ENCODE results near the gene FREM3.
"Not testable (repeated sequence)": the region's sequence is repeated elsewhere in the genome, so short reads cannot be mapped to it uniquely, and the experiment has no call there.

FREM3 gene

DNA sequence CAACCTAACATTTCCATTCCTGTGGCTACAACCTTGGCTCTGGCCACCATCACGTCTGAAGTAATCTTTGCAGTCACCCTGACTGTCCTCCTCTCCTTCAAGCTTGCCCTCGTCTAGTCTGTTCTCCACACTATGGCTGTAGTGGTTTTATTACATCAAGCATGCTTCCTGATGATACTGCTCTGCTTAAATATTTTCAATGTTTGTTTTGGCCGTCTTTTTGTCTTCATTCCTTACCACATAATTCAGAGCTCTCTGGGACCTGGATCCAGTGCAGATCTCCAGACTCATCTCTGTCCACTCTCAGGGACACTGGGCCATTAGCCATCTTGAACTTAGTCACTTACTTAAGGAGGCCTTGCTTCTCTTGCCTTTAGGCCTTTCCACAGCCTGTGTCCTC, 27.7 kb upstream of the FREM3 start:
- TF ChIP-seq POLR2A (IDR thresholded peaks at IDR 0.05; ENCODE audit: extremely low read depth, insufficient read length) (no peak), MYC (IDR thresholded peaks at IDR 0.05; ENCODE audit: low read depth, low read length) (no peak)
- TF ChIP-seq, protein P1, sequence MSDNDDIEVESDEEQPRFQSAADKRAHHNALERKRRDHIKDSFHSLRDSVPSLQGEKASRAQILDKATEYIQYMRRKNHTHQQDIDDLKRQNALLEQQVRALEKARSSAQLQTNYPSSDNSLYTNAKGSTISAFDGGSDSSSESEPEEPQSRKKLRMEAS (IDR thresholded peaks at IDR 0.05; ENCODE audit: low read depth, low read length): no peak
- TF ChIP-seq, protein P2, sequence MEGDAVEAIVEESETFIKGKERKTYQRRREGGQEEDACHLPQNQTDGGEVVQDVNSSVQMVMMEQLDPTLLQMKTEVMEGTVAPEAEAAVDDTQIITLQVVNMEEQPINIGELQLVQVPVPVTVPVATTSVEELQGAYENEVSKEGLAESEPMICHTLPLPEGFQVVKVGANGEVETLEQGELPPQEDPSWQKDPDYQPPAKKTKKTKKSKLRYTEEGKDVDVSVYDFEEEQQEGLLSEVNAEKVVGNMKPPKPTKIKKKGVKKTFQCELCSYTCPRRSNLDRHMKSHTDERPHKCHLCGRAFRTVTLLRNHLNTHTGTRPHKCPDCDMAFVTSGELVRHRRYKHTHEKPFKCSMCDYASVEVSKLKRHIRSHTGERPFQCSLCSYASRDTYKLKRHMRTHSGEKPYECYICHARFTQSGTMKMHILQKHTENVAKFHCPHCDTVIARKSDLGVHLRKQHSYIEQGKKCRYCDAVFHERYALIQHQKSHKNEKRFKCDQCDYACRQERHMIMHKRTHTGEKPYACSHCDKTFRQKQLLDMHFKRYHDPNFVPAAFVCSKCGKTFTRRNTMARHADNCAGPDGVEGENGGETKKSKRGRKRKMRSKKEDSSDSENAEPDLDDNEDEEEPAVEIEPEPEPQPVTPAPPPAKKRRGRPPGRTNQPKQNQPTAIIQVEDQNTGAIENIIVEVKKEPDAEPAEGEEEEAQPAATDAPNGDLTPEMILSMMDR (IDR thresholded peaks at IDR 0.05; ENCODE audit: low read depth, low read length): no peak
- no peak for DNase-seq (ENCODE audit: low read depth)
- H3K4me3 ChIP-seq (ENCODE audit: low read depth, low read length): no peak overlapping the region

DNA sequence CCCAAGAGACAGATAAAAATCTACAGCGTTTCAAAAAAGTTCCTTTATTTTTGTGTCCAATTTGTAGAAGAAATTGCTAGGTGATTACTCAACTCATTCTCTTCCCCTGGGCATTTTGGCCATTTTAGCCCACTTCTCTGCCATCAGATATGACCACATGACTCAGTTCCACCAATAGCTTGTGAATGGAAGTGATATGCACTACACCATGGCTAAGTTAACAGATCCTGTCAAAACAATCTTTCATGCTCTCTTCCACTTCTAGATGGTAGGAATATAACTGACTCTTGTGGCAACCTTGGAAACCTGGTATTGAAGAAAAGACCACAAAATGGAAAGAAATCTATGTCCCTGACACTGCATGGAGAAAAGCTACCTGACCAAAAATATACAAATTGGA, 26.2 kb upstream of the FREM3 start:
- TF ChIP-seq, protein P1 (IDR thresholded peaks at IDR 0.05; ENCODE audit: low read depth, low read length): no peak
- DNase-seq (ENCODE audit: low read depth): peak; percentile 10
- no peak overlapping the region for H3K4me3 ChIP-seq (ENCODE audit: low read depth, low read length)

DNA sequence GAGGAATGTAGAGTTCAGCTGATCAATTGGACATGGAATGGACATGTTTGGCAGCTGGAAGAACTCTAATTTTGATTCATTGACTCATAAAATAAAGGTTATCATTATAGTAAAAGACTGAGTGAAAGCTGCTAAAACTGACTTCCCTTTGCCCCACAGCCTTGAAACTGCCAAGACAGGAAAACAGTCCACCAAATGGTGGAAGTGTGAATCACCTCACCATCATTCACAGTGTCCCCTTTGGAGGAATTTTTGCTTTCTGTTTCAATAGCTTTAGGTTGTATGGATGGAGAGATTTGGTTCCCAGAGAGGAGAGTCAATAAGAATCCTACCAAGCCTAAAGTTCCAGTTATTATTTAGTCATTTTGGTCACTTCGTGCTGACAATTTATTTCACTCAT, 20.8 kb upstream of the FREM3 start:
- no peak overlapping the region for H3K4me3 ChIP-seq (ENCODE audit: low read depth, low read length)
- DNase-seq (ENCODE audit: low read depth): no peak
- no peak for TF ChIP-seq MYC (IDR thresholded peaks at IDR 0.05; ENCODE audit: low read depth, low read length)
- TF ChIP-seq, protein P2 (IDR thresholded peaks at IDR 0.05; ENCODE audit: low read depth, low read length): no peak

DNA sequence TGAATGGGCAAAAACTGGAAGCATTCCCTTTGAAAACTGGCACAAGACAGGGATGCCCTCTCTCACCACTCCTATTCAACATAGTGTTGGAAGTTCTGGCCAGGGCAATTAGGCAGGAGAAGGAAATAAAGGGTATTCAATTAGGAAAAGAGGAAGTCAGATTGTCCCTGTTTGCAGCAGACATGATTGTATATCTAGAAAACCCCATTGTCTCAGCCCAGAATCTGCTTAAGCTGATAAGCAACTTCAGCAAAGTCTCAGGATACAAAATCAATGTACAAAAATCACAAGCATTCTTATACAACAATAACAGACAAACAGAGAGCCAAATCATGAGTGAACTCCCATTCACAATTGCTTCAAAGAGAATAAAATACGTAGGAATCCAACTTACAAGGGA, 18.3 kb upstream of the FREM3 start:
- H3K4me3 ChIP-seq (ENCODE audit: low read depth, low read length); DNase-seq (ENCODE audit: low read depth): not testable (repeated sequence)

DNA sequence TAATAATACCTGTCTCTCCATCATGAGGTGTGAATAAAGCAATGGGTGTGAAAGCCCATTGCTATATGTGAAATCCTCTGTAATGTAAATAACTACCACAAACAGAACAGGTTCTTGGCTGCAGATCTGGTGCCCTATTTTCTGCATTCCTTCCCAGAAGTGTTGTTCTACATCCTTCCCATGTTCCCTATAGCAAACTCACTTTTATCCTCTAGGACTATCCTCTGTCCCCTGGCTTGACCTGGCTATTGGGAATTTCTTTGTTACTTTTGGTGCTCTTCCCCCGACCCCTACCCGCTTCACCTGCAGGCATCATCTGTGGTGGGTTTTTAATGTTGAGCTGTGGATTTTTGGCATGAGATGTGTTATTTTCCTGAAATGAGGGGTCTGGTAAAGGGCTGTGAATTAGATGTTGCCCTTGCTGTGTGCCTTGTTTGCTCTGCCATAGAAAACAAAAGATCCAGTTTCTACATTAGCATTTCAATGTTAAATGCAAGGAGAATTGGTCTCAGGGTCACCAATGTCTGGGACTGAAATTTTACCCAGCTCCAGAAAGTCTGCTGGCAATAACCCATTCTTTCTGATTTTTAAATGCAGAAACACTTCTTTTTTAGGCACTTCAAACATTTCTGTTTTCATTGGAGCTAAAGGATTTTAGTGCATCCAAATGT, 13.6 kb upstream of the FREM3 start:
- no peak for DNase-seq (ENCODE audit: low read depth)
- no peak overlapping the region for H3K4me3 ChIP-seq (ENCODE audit: low read depth, low read length)
- TF ChIP-seq, protein P2 (IDR thresholded peaks at IDR 0.05; ENCODE audit: low read depth, low read length): no peak
- TF ChIP-seq, protein P1 (IDR thresholded peaks at IDR 0.05; ENCODE audit: low read depth, low read length): no peak
- TF ChIP-seq POLR2A (IDR thresholded peaks at IDR 0.05; ENCODE audit: extremely low read depth, insufficient read length) (no peak), MYC (IDR thresholded peaks at IDR 0.05; ENCODE audit: low read depth, low read length) (no peak)

DNA sequence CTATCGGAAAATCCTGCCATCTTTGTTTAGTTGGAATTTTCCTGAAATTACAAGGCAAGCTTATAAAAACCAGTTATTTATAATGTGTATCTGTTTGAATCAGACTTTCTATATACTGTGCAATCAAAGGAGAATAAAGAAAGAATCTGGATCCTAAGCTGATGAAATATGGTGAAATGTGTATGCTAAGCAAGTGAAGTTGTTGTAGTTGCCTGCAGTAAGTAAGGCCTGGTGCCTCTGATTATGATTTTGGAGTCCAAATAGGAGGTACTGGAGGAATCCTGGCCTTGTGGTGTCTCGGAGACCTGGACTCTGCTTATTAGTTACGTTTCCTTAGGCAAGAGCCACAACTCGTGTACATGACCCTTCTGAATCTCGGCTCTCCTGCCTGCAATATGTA, 13.1 kb upstream of the FREM3 start:
- DNase-seq (ENCODE audit: low read depth): no peak
- TF ChIP-seq MYC (IDR thresholded peaks at IDR 0.05; ENCODE audit: low read depth, low read length): no peak
- no peak for TF ChIP-seq POLR2A (IDR thresholded peaks at IDR 0.05; ENCODE audit: extremely low read depth, insufficient read length)
- TF ChIP-seq, protein P2 (IDR thresholded peaks at IDR 0.05; ENCODE audit: low read depth, low read length): no peak
- TF ChIP-seq, protein P1 (IDR thresholded peaks at IDR 0.05; ENCODE audit: low read depth, low read length): no peak
- H3K4me3 ChIP-seq (ENCODE audit: low read depth, low read length): no peak overlapping the region

DNA sequence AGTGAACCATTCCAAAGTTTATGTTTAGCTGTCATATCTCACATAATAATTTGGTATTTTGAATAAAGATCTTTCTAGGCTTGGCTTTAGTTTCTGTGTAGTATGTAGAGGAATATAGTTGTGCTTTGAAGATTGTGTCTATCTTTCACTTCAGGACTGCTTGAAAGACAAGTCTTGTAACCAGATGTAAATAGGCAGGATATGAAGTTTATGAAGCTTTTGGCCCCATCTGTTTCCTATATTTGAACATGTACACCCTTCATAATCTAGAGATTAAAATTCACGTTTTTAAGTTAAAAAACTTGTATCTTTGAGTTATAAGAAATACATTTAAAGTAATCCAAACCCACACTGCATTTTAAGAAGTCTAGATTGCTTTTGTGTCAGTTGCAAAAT, 11.7 kb upstream of the FREM3 start:
- no peak for DNase-seq (ENCODE audit: low read depth)
- H3K4me3 ChIP-seq (ENCODE audit: low read depth, low read length): no peak overlapping the region
- TF ChIP-seq POLR2A (IDR thresholded peaks at IDR 0.05; ENCODE audit: extremely low read depth, insufficient read length): no peak
- TF ChIP-seq MYC (IDR thresholded peaks at IDR 0.05; ENCODE audit: low read depth, low read length): no peak
- TF ChIP-seq, protein P2 (IDR thresholded peaks at IDR 0.05; ENCODE audit: low read depth, low read length): no peak
- TF ChIP-seq, protein P1 (IDR thresholded peaks at IDR 0.05; ENCODE audit: low read depth, low read length): no peak

Measured in NB4 (cell line).